Left ventricle myocardium superior (tissue), 1 donor: Measurements from ENCODE around the gene GAD2. TPM values are rescaled to one million over a fixed set of nuclear protein-coding genes. Genes with fewer than 3 reads are reported as not detected.
A peak's percentile ranks its signal among the peaks of the same experiment; 100 is the strongest.

Experiments used
- ATAC-seq: fragments of 200-7000 bp; cut with Tn5 transposase; one replicate; pipeline ENCODE4 v1.9.1; 2020; ENCODE audit warnings: mild to moderate bottlenecking, moderate library complexity
- DNase-seq: peaks from one replicate; pipeline ENCODE4 v3.0.0-alpha.2; 2020
- intact Hi-C: fragments of 100-400 bp; cut with micrococcal nuclease; formaldehyde crosslinking; loops from one replicate; pipeline ENCODE4 v1.11.0; 2022
- long read RNA-seq: library from polyadenylated mRNA; unstranded; transcript quantifications from one replicate; pipeline ENCODE4 v2.0.0, GENCODE V29; 2021
- total RNA-seq: library from RNA; stranded (reverse); fragmentation: NEBNext Ultra II Directional; extraction: Animal tissue kit (Norgen Biotek cat#: 25700); gene quantifications from one replicate; pipeline ENCODE4 v1.2.1, GENCODE V29; 2021
- donor health status: DM: no; HTN: yes; CAD: no; lungs with severe emphysema.

The GAD2 gene
- total RNA-seq, result not detected
- long read RNA-seq, result 0 reads

DNA sequence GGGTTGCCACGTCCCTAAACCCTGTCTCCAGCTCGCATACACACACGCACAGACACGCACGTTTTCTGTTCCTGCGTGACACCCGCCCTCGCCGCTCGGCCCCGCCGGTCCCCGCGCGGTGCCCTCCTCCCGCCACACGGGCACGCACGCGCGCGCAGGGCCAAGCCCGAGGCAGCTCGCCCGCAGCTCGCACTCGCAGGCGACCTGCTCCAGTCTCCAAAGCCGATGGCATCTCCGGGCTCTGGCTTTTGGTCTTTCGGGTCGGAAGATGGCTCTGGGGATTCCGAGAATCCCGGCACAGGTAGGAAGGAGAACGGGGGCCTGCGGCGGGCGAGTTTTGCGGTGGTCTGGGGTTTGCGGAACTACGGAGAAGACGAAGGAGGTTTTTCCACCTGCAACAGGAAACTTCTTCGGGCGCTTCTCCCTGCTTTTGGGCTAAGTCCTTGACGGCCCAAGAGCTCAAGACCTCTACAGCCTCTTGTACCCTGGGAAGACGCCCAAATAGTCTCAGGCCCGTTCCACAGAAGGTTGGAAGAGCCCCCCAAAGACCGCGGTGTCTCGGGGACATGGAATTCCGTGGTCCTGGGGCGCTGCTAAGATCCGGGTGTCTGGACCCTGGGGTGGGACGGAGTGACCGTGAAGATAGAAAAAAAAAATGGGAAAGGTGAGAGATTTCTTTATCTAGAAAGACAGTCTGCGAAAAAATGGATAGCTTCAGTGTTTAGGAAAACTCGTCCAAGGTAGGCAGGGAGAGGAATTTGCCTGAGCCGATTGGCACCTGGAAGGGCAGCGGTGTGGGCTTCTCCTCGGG is at the start of gene GAD2:
TSS of gene GAD2 (plus strand) at position 190 of the 811 bp plus-strand sequence. CDS start at position 226, 36 bp downstream.
- ATAC-seq (no peak), DNase-seq (no peak)
- intact Hi-C loops, result no loop called here

DNA sequence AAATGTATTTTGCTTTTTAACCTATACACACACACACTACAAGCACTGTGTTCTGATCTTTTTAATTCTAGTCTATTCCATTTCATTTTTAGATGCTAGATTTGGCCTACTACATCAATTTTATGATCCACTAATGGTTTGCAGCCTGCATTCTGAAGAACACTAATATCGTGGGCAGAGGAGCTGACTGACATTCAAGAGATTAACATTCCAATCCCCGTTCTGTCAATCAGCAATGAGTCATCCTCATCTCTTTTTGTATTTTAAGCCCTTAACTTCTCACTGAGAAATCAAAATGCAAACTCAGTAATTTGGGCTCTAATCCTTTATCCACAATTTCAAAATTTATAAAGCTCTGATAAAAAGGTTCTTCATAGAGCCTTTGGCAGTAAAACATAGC is 47.1 kb upstream of the GAD2 start:
- intact Hi-C loops, result no loop called here
- no peak for DNase-seq
- ATAC-seq, result no peak

DNA sequence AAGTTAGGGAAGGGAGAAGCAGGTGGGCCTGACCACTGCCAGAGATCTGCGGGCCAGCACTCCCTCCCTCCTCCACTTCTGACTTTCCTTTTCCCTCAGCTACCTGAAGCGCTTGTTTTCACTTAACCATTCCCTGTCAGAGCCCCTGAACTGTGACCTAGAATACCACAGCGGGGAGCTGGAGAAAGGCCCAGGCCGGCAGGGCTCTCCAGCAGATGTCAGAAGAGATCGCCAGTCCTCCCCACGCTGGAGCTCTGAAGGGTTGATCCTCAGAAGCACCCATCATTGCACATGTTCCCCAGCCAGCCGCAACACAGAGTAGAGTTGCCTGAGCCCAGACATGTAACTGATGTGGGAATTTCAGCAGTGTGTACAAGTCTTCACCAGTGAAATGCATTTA is 44.4 kb upstream of the GAD2 start:
- intact Hi-C loops, result no loop called here
- DNase-seq (no peak), ATAC-seq (no peak)

DNA sequence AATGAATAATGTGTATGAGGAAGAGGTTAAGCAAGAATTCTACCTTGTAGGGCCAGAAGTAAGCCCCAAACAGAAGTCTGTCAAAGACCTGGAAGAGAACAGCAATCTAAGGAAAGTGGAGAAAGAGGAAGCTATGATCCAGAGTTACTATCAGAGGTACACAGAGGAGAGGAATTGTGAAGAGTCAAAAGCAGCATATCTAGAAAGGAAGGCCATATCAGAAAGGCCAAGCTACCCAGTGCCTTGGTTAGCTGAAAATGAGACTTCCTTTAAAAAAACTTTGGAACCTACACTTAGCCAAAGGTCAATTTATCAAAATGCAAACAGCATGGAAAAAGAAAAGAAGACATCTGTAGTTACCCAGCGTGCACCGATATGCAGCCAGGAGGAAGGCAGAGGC is 42.7 kb upstream of the GAD2 start:
- DNase-seq (no peak), ATAC-seq (no peak)
- intact Hi-C loops, result no loop called here

DNA sequence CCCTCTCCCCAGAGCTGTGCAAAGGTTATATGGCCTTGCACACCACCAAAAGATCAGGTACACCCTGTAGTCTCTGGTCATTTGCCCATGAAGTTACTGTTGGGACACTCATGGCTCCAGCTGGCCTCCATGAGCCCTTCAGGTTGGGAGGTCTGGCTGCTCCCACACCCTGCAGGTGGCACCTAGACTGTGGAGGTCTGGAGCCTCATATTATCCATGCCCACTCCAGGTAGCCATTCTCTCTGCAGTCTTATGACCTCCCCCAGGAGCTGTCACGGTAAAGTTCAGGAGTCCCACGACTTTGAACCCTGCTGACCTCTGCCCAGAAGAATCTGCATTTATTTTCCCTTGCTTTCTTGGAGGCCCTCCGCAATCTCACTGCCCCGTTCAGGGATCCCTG is 39.2 kb upstream of the GAD2 start:
- intact Hi-C loops, result no loop called here
- no peak for ATAC-seq
- no peak for DNase-seq

DNA sequence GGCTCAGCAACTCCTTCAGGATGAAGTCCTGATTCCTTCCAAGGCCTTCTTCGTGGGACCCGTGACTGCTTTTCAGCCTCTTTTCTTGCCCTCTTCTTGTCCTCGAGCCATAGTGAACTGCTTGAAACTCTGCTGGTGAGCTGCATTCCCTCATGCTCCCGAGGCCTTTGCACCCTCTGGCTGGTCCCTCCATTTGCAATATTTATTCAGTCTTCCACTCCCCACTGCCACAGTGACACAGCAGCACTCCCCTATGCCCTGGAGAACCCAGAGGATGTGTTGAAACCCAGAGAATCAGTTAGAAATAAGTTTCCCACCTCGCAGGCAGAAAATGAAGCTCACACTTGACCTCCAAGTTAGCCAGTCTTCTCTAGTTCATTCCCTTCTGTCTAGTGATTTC is 22.3 kb upstream of the GAD2 start:
- intact Hi-C loops, result no loop called here
- ATAC-seq (no peak), DNase-seq (no peak)

DNA sequence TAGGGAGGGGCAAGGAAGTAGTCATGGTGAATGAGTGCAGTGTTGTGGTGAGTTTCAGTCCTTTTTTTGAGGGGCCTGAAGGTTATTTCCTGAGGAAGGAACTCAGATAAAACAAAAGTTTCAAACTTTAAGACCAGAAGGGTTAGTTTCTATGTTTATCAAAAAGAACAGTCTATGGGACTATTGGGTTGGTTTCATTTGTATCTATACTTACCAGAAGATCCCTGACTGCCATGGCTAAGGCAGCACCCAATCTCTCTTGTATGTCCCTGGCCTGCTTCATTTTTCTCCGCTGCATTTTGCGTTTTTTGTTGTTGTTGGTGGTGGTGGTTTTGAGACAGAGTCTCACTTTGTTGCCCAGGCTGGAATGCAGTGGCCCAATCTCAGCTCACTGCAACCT is 19.3 kb upstream of the GAD2 start:
- no peak for ATAC-seq
- intact Hi-C loops, result no loop called here
- no peak for DNase-seq

DNA sequence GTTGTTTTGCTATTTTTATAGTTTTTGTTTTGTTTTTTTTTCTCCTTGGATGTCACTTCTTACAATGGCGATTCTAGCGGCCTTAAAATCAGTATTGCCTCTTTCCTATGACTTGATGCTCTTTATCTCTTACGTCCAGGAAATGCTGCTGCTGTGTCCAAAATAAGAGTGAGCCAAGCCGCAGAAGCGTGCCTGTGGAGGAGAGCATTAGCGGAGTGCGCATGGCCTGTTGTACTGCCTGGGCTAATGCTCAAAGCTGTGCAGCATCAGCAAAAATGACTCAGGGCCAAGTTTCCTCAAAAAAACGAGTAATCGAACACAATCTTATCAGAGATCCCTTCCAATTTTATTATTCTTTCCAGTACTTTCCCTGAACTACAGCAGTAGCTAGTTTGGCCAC is 18.5 kb upstream of the GAD2 start:
- DNase-seq, result no peak
- intact Hi-C loops, result no loop called here
- no peak for ATAC-seq

DNA sequence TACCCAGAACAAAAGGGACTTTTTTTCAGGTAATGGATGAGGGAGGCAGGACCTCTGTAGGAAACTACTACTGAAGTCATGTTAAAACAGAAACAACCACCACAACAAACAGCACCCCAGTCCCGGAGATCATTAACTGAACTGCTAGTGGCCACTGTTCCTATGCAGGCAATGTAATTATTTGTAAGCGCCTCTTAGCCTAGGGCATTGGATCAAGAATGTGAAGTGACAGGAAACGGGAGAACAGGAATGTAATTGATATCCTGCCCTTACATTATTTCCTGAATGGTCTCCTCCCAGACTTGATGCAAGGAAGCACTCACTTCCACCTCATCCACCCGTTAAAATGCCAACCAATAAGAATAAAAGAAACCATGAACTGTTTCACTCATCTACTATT is 16.7 kb upstream of the GAD2 start:
- ATAC-seq, result no peak
- intact Hi-C loops, result no loop called here
- DNase-seq, result no peak

DNA sequence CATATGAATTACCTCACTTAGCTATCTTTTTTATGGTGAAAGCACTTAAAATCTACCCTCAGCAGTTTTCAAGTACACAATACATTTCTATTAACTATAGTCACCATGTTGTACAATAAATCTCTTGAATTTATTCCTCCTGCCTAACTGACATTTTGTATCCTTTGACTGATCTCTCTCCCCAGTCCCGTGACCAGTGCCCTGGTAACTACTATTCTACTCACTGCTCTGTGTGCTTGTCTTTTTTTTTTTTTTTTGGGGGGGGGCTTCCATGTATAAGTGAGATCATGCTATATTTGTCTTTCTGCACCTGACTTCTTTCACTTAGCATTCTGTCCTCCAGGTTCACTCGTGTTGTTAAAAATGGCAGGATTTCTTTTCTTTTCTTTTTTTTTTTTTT is 11.4 kb upstream of the GAD2 start:
- ATAC-seq (no peak), DNase-seq (no peak)
- intact Hi-C loops, result no loop called here

DNA sequence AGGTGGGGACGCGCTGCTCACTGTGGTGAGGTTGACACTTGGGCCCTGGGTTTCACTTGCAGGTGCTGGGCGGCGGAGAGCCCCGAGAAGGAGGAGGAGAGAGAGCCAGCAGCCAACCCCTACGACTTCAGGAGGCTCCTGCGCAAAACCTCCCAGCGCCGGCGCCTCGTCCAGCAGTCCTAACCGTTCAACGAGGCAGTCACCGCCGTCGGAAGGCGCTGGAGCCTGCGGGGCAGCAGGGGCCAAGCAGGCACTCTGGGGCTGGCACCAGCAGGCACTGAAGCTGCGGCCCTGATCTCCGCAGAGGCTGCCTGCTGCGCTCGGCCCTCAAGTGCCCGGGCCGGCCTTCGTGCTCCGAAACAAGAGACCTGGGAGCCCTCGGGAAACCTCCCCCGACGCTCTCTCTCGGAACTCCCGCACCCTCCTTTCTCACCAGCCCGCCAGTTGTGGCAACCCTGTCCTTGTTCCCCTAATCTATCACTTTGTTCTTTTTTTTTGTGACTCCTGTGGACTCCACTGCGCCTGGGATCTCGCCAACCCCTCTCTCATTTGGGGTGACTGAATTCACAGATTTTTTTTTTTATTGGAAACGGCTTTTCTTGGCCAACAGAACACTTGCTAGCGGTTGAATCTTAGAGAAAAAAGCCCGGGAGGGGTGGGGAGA is 4.7 kb upstream of the GAD2 start:
- no peak for DNase-seq
- ATAC-seq, result no peak
- intact Hi-C loops, result no loop called here

DNA sequence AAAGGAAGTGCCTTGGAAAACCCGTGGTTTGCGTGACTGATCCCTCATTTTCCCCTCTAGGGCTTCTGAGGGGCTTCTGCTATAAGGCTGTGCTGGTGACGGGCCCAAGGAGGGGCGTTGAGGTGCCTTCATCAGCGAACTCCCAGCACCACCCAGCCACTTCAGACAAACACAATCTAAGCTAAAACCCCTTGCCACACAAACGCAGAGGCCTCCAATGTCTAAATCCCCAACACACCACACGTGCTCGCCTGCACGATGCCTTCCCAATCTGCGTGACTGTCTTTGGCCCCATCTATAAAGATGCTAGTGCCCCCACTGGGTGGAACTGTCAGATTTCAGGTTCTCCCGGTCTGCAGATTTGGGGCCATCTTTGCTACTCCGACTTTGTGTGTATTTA is 4.1 kb upstream of the GAD2 start:
- intact Hi-C loops, result no loop called here
- DNase-seq (no peak), ATAC-seq (no peak)

DNA sequence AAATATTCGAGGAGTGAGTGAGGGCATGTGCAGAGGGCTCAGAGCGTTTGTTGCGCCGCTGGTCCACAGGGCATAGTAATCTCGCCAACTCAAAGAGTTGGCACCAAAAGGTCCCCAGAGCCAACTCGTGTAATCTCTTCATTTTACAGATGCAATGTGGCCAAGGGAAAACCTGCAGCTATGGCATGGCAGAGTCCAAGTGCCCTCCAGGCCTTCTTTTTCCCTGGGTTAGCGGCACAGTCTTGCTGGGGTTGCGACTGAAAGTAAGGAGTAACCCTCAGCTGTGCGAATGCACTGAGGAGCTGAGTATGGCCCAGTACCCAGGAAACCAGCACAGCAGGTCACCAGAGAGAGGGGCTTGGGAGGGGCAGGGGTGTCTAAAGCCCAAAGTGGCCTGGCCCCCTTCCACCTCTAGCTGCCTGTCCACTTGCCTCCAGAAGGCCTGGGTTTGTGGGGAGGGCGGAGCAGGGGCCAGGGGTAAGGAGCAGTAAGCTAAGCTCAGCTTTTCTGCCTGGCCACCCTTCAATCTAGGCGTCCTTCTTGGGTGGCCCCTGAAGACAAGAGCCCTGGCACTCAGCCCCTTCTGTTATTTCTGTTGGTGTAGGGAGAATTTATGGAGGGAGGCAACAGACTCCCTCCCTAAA is 3.3 kb upstream of the GAD2 start:
- ATAC-seq (no peak), DNase-seq (no peak)
- intact Hi-C loops, result no loop called here

DNA sequence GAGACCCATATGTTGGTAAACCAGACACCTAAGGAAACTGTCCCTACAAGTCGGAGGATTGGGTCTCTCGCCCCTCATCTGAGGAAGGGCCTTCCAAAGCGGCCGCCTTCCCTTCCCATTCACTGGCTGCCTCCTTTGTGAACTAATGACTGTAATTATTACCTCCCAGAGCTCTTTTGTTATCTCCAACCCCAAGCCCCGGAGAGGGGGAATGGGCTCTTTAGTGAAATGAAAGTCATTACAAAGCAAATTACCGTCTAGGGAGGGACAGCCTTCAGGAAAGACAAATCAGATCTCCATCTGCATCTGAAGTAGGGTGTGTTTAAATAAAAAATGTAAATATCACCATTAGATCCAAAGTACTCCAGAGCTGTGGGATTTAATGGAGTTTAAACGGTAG is 2.6 kb upstream of the GAD2 start:
- no peak for DNase-seq
- intact Hi-C loops, result no loop called here
- ATAC-seq, result no peak

DNA sequence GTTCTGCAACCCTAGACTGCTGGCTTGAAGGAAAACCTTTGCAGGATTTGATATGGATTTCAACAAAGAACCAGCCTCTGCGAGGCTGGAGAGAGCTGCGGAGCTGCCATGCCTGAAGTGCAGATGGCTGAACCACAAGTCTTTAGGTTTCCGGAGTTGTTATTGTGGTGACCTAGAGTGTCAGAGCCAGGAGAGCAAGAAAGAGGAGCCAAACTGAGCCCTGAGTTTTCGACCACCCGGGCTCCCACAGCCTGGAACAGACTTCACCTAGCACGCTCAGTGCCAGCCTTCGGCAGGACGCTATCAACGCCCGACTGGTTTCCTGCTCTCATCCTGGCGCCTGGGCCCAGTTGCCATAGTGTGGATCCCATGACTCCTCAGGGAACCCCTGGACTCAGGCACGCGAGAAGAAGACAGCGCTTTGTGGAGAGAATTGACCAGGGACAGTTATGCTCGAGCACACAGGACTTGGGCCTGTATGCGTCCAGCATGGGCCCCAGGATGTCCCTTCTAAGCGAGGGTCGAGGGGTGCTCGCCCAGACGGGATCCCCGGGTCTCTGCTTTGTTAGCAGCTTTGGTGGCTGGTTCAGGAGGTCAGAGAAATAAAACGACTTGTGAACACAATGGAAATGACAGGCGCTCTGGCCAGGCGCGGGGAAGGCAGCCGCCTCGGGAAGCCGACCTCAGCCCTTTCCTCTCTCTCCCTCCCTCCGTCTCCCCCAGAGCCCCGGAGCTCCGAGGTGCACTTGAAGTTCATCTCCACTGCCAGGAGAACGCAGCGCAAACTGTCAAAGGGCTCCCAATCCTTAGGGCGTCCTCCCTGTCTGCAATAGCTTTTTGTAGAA is 1.8 kb upstream of the GAD2 start:
- intact Hi-C loops, result no loop called here
- ATAC-seq (no peak), DNase-seq (no peak)

DNA sequence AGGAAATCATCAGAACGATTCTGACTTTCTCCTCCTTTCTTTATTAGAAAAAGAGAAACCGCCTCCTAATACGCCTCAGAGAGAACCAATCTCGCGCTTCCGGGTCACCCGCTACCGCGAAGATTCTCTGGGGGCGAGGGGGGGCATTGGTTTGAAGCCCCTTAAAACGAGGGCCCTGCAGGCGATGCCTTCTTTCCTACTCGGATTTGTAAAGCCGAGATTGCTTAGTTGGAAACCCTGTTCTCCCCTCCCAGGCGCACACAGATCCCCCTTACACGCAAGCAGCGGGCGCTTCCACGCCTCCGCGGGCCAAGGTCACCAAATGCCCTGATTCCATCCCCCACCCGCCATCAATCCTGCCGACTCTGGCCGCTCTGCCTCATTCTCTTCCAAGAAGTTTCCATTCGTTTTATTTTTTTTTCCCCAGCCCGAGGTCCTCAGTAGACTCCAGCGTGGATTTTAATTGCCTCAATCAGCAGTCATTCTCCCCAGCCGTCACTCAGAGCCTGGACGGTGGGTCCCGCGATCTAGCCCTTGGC is 1.1 kb upstream of the GAD2 start:
- DNase-seq, result no peak
- intact Hi-C loops, result no loop called here
- ATAC-seq, result no peak

DNA sequence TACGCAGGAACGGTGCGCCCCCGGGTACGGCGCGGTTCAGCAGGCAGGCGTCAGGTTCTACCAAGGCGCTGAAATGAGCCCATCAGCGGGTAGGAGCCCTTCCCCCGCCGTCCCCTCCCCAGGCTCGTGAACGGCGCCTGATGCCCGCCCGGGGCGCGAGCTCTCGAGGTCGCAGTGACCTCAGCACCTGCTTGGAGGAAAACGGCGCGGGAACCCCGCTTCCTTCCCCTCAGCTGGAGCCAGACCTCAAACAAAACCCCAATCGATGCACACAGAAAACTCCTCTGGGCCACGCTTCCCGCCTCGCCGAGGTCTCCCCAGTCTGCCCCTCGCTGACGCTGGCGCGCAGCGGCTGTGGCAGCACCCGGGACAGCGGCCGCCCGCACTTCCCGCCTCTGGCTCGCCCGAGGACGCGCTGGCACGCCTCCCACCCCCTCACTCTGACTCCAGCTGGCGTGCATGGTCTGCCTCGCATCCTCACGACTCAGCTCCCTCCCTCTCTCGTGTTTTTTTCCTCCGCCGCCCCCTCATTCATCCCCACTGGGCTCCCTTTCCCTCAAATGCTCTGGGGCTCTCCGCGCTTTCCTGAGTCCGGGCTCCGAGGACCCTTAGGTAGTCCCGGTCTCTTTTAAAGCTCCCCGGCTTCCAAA is 514 bp upstream of the GAD2 start:
- ATAC-seq, result peak; percentile 33
- peak; percentile 32 for DNase-seq
- intact Hi-C loops, result no loop called here

DNA sequence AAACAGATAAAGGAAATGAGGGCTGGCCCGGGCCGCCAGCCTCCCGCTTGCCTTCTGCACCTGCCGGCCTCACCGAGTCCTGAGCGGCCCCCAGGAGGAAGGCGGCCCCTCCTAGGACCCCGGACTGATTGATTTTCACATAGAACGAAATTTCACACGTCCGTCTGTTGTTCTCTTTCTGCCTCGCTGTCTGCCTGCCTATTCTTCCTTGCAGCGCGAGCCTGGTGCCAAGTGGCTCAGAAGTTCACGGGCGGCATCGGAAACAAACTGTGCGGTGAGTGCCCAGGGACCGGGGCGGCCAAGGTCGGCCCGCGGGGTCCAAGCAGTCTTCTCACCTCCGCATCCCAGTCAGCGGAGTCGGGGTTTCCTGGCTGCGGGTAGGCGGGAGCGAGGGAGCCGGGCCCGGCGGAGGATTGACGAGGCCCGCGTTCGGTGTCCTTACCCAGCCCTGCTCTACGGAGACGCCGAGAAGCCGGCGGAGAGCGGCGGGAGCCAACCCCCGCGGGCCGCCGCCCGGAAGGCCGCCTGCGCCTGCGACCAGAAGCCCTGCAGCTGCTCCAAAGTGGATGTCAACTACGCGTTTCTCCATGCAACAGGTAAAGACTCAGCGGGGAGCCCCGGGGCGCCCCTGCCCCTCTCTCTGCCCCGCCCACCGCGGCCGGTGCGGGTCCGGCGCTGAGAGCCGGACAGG is 967 bp downstream of the GAD2 start:
- DNase-seq (no peak), ATAC-seq (no peak)
- intact Hi-C loops, result no loop called here
